Kidney epithelial cell (primary cell): ENCODE results near the gene USP15. TPM values are rescaled to one million over a fixed set of nuclear protein-coding genes. Genes with fewer than 3 reads are reported as not detected.
A peak's percentile ranks its signal among the peaks of the same experiment; 100 is the strongest.

Experiments
- DNase-seq: peaks from one replicate; pipeline ENCODE4 v3.0.0-alpha.2; 2010; ENCODE audit warnings: low read depth
- H3K27me3 ChIP-seq: 2 replicates; pipeline ENCODE4 v1.6.0; 2011; ENCODE audit warnings: low read length; ENCODE audit not compliant: control insufficient read depth, insufficient read depth
- H3K36me3 ChIP-seq: 2 replicates; pipeline ENCODE4 v1.5.1; 2011; ENCODE audit warnings: low read length; ENCODE audit not compliant: control insufficient read depth, insufficient read depth
- H3K4me3 ChIP-seq: 2 replicates; pipeline ENCODE4 v1.5.1; 2011; ENCODE audit warnings: low read depth, mild to moderate bottlenecking, control low read depth, low read length
- CTCF ChIP-seq: IDR thresholded peaks from 2 replicates; pipeline ENCODE4 v1.5.1; 2011; ENCODE audit warnings: mild to moderate bottlenecking, moderate library complexity, low read length, control low read depth, inconsistent platforms; ENCODE audit not compliant: insufficient read depth, poor library complexity, severe bottlenecking
- total RNA-seq: library from RNA; depleted of rRNA; stranded (reverse); fragments of >200 nt; gene quantifications from 2 replicates; pipeline ENCODE4 v1.2.3, GENCODE V29; 2015

USP15 gene
- 33.8 and 37.5 TPM in 2 replicates for total RNA-seq

GRCh38 chr12:62259993-62260732 is at the start of gene USP15:
Gene USP15, plus strand, starts transcription at chr12:62260404. Its CDS starts 11 bp downstream, at chr12:62260415.
- peak; percentile 59 for TF ChIP-seq CTCF
- Histone ChIP-seq H3K36me3 (no peaks in the 10 kb centered on the region), H3K4me3 (peak within 1 kb of the TSS; percentile 99), H3K27me3 (no peaks in the 10 kb centered on the region)
- DNase-seq: peak; percentile 63

- peak; percentile 89 for TF ChIP-seq CTCF
Measured at GRCh38 chr12:62210422-62210821, 49.8 kb upstream of the USP15 start.

GRCh38 chr12:62211510-62211909 is 48.7 kb upstream of the USP15 start:
- Histone ChIP-seq H3K27me3 (no peaks in the 10 kb centered on the region), H3K4me3 (no peak overlapping the region), H3K36me3 (no peaks in the 10 kb centered on the region)
- no peak for TF ChIP-seq CTCF
- DNase-seq: no peak

More at GRCh38 chr12:62210422-62210821, 49.8 kb upstream of the USP15 start:
- Histone ChIP-seq H3K27me3 (no peaks in the 10 kb centered on the region), H3K36me3 (no peaks in the 10 kb centered on the region), H3K4me3 (no peak overlapping the region)
- DNase-seq: no peak

GRCh38 chr12:62214846-62215245 is 45.4 kb upstream of the USP15 start:
- no peak overlapping the region for H3K4me3 ChIP-seq
- no peak for TF ChIP-seq CTCF
- no peaks in the 10 kb centered on the region for H3K36me3 ChIP-seq
- no peak for DNase-seq
- no peaks in the 10 kb centered on the region for H3K27me3 ChIP-seq

GRCh38 chr12:62215506-62215905 is 44.7 kb upstream of the USP15 start:
- Histone ChIP-seq H3K36me3 (no peaks in the 10 kb centered on the region), H3K27me3 (no peaks in the 10 kb centered on the region), H3K4me3 (no peak overlapping the region)
- no peak for DNase-seq
- no peak for TF ChIP-seq CTCF
